Epithelial cell of proximal tubule (primary cell): Measurements from ENCODE around the gene TPBGL. TPM values are rescaled to one million over a fixed set of nuclear protein-coding genes. Genes with fewer than 3 reads are reported as not detected.

Experiments used
- DNase-seq: peaks from one replicate; pipeline ENCODE4 v3.0.0-alpha.2; 2011; ENCODE audit warnings: low read depth
- H3K4me3 ChIP-seq: 2 replicates; pipeline ENCODE4 v1.5.1; 2011; ENCODE audit warnings: low read depth, mild to moderate bottlenecking, low read length
- CTCF ChIP-seq: conservative IDR thresholded peaks from 2 replicates; pipeline ENCODE4 v1.5.1; 2012; ENCODE audit warnings: low read depth, mild to moderate bottlenecking, low read length
- total RNA-seq: library from RNA; depleted of rRNA; stranded (reverse); fragments of >200 nt; gene quantifications from 2 replicates; pipeline ENCODE4 v1.2.3, GENCODE V29; 2015

TPBGL gene
- total RNA-seq, 1 donor from 2014 or later, result not detected

- DNase-seq, result no peak
- no peak overlapping the region for H3K4me3 ChIP-seq
- no peak for TF ChIP-seq CTCF
Measured at GRCh38 chr11:75264971-75265370, 24.4 kb downstream of the TPBGL start.

- H3K4me3 ChIP-seq, result no peak overlapping the region
- no peak for TF ChIP-seq CTCF
- DNase-seq, result no peak
Measured at GRCh38 chr11:75265851-75266531, 25.4 kb downstream of the TPBGL start.

- no peak for DNase-seq
- no peak overlapping the region for H3K4me3 ChIP-seq
- TF ChIP-seq CTCF, result no peak
Measured at GRCh38 chr11:75267171-75267970, 26.8 kb downstream of the TPBGL start.

GRCh38 chr11:75268626-75269366, 28.2 kb downstream of the TPBGL start:
- TF ChIP-seq CTCF, result no peak

GRCh38 chr11:75269367-75269660, 28.7 kb downstream of the TPBGL start:
- DNase-seq, result no peak
- no peak for TF ChIP-seq CTCF

More at GRCh38 chr11:75268626-75269366, 28.2 kb downstream of the TPBGL start:
- H3K4me3 ChIP-seq, result no peak overlapping the region
- no peak for DNase-seq

GRCh38 chr11:75269896-75270295, 29.3 kb downstream of the TPBGL start:
- no peak for TF ChIP-seq CTCF
- DNase-seq, result no peak
- no peak overlapping the region for H3K4me3 ChIP-seq

More at GRCh38 chr11:75269367-75269660, 28.7 kb downstream of the TPBGL start:
- H3K4me3 ChIP-seq, result no peak overlapping the region
